Endodermal cell (in vitro differentiated cells): ENCODE results near the gene RPL13A. TPM values are rescaled to one million over a fixed set of nuclear protein-coding genes. Genes with fewer than 3 reads are reported as not detected.

Source experiments
- DNase-seq: peaks from one replicate; pipeline ENCODE4 v3.0.0-alpha.2; 2017
- H3K27ac ChIP-seq: 2 replicates; pipeline ENCODE4 v1.5.1; 2013; ENCODE audit warnings: mild to moderate bottlenecking, low read depth, low read length, moderate library complexity
- H3K27me3 ChIP-seq: 2 replicates; pipeline ENCODE4 v1.6.1; 2013; ENCODE audit warnings: mild to moderate bottlenecking, low read length, moderate library complexity; ENCODE audit not compliant: insufficient read depth, control insufficient read depth, poor library complexity, severe bottlenecking
- H3K36me3 ChIP-seq: 2 replicates; pipeline ENCODE4 v1.7.0; 2013; ENCODE audit warnings: mild to moderate bottlenecking, low read length, moderate library complexity; ENCODE audit not compliant: control insufficient read depth, insufficient read depth
- H3K4me1 ChIP-seq: one replicate; pipeline ENCODE4 v1.7.0; 2013; ENCODE audit warnings: low read length; ENCODE audit not compliant: control insufficient read depth, insufficient read depth
- H3K4me3 ChIP-seq: 2 replicates; pipeline ENCODE4 v1.5.1; 2013; ENCODE audit warnings: mild to moderate bottlenecking, low read length, moderate library complexity
- H3K9ac ChIP-seq: 2 replicates; pipeline ENCODE4 v1.6.1; 2013; ENCODE audit warnings: mild to moderate bottlenecking, low read length, moderate library complexity; ENCODE audit not compliant: poor library complexity, severe bottlenecking; ENCODE audit errors: extremely low read depth
- H3K9me3 ChIP-seq: 2 replicates; pipeline ENCODE4 v1.6.1; 2013; ENCODE audit warnings: mild to moderate bottlenecking, low read length, moderate library complexity; ENCODE audit not compliant: control insufficient read depth
- H3K27ac Mint-ChIP-seq: 2 replicates; pipeline ENCODE4 v1.8.0; 2020; ENCODE audit warnings: mixed read lengths
- H3K27me3 Mint-ChIP-seq: 2 replicates; pipeline ENCODE4 v1.8.0; 2021; ENCODE audit warnings: mild to moderate bottlenecking, mixed read lengths; ENCODE audit not compliant: insufficient read depth
- H3K36me3 Mint-ChIP-seq: 2 replicates; pipeline ENCODE4 v1.8.0; 2020; ENCODE audit warnings: low read depth, mixed read lengths
- H3K4me1 Mint-ChIP-seq: 2 replicates; pipeline ENCODE4 v1.8.0; 2020; ENCODE audit warnings: mixed read lengths
- H3K4me3 Mint-ChIP-seq: 2 replicates; pipeline ENCODE4 v1.8.0; 2020; ENCODE audit warnings: mild to moderate bottlenecking, moderate library complexity, mixed read lengths
- H3K9me3 Mint-ChIP-seq: 2 replicates; pipeline ENCODE4 v1.8.0; 2020; ENCODE audit warnings: mild to moderate bottlenecking, mixed read lengths
- CTCF ChIP-seq: fragments of 200-600 bp; sonication (generic); conservative IDR thresholded peaks from 2 replicates; pipeline ENCODE4 v1.5.0; 2021; ENCODE audit warnings: antibody characterized with exemption, mild to moderate bottlenecking
- WGBS, 2 experiments: methylation state at CpG; one replicate each; pipeline versions ENCODE4 v1.1.5 to v1.1.7; 2013; ENCODE audit warnings: missing lambda C conversion rate in 2 of 2, mixed read lengths in 1 of 2; ENCODE audit not compliant: insufficient coverage in 1 of 2, insufficient read length in 1 of 2; 5-methylcytosine and 5-hydroxymethylcytosine counted together
- total RNA-seq, 2 donors: library from RNA; stranded (reverse); fragmentation: NEBNext Ultra II Directional in 1 of 2; extraction: Animal tissue kit (Norgen Biotek cat#: 25700) in 1 of 2; gene quantifications; 2 replicates in 1 of 2; 3 replicates in 1 of 2; pipeline ENCODE4 v1.2.1, GENCODE V29; 2021

RPL13A gene
- total RNA-seq, 2 donors from 2014 or later = 2,434 to 3,023 TPM

- Histone ChIP-seq H3K36me3 (peaks cover 22% of the 10 kb centered on the region), H3K9ac (peak overlapping the region; percentile 84), H3K4me1 (no peaks in the 10 kb centered on the region), H3K27ac (peak overlapping the region; percentile 78), H3K4me3 (peak overlapping the region; percentile 84), H3K9me3 (no peaks in the 10 kb centered on the region), H3K27me3 (no peaks in the 10 kb centered on the region)
- Mint-ChIP-seq H3K27me3 (no peaks in the 10 kb centered on the region), H3K4me1 (peaks cover 9% of the 10 kb centered on the region), H3K27ac (peak overlapping the region; percentile 100), H3K4me3 (peak overlapping the region; percentile 88), H3K36me3 (peaks cover 33% of the 10 kb centered on the region), H3K9me3 (peaks cover 1% of the 10 kb centered on the region)
- no peak for DNase-seq
- WGBS, 2 experiments = 24 to 43% methylated on average over 4 to 9 of the region's 10 CpGs
- no peak for TF ChIP-seq CTCF
These were observed 33.6 kb upstream of the RPL13A start for GRCh38 chr19:49453757-49454240.

- Mint-ChIP-seq H3K27me3 (no peaks in the 10 kb centered on the region), H3K36me3 (peaks cover 33% of the 10 kb centered on the region), H3K4me1 (peaks cover 3% of the 10 kb centered on the region), H3K9me3 (peaks cover 1% of the 10 kb centered on the region), H3K4me3 (no peak overlapping the region), H3K27ac (no peak overlapping the region)
- Histone ChIP-seq H3K4me1 (no peaks in the 10 kb centered on the region), H3K36me3 (peaks cover 26% of the 10 kb centered on the region), H3K27me3 (no peaks in the 10 kb centered on the region), H3K9me3 (no peaks in the 10 kb centered on the region), H3K9ac (no peak overlapping the region), H3K27ac (no peak overlapping the region), H3K4me3 (no peak overlapping the region)
- no peak for TF ChIP-seq CTCF
- 95 to 100% methylated on average over 5 of the region's 5 CpGs for WGBS, 2 experiments
- no peak for DNase-seq
These were observed 31.6 kb upstream of the RPL13A start for GRCh38 chr19:49455773-49456172.

DNA sequence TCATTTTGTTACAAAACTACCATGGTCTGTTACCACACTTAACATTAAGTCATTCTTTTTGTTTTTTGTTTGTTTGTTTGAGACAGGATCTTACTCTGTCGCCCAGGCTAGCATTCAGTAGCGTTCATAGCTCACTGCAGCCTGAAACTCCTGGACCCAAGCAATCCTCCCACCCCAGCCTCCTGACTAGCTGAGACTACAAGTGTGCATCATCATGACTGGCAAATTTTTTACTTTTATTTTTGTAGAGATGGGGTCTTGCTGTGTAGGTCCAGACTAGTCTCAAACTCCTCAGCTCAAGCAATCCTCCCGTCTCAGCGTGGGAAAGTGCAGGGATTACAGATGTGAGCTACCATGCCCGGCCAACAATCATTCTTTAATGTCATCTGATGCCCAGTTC lies 31.1 kb upstream of the RPL13A start:
- peaks cover 1% of the 10 kb centered on the region for H3K9me3 Mint-ChIP-seq
- no peaks in the 10 kb centered on the region for H3K27me3 ChIP-seq
- H3K36me3 ChIP-seq = peaks cover 27% of the 10 kb centered on the region
- TF ChIP-seq CTCF = no peak
- H3K4me1 ChIP-seq = no peaks in the 10 kb centered on the region
- H3K4me3 Mint-ChIP-seq = no peak overlapping the region
- no peaks in the 10 kb centered on the region for H3K9me3 ChIP-seq
- peaks cover 33% of the 10 kb centered on the region for H3K36me3 Mint-ChIP-seq
- no peak overlapping the region for H3K27ac Mint-ChIP-seq
- WGBS, 2 experiments = 97 to 100% methylated on average over 3 to 5 of the region's 5 CpGs
- no peaks in the 10 kb centered on the region for H3K27me3 Mint-ChIP-seq
- H3K9ac ChIP-seq = no peak overlapping the region
- no peak overlapping the region for H3K27ac ChIP-seq
- no peak for DNase-seq
- no peak overlapping the region for H3K4me3 ChIP-seq
- H3K4me1 Mint-ChIP-seq = peaks cover 3% of the 10 kb centered on the region
